ENCODE results near the gene FABP6.

FABP6 gene

DNA sequence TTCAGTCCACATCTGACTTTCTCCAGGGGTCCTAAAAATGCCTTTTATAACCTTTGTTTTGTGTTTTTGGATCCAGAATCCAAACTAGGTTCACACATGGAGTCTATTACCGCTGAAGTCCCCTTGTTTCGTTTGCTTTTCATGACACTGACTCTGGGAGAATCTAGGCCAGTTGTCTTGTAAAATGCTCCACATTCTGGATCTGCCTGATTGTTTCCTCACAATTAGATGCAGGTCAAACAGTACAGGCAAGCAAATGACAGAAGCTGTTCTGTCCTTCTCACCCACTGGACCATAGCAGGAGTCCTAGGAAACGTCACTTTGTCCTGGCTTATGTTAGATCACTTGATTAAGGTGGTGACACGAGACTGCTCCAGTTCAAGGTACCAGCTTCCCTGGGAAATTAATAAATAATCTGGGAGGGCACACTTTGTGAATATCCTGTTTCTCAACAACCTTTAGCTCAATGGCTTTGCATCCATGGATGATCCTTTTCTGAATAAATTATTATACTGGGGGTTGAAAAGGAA is 34.1 kb downstream of the FABP6 start:
- DNase-seq = no peak

- no peak for DNase-seq
Measured at GRCh38 chr5:160266044-160266443, 36.7 kb downstream of the FABP6 start.

DNA sequence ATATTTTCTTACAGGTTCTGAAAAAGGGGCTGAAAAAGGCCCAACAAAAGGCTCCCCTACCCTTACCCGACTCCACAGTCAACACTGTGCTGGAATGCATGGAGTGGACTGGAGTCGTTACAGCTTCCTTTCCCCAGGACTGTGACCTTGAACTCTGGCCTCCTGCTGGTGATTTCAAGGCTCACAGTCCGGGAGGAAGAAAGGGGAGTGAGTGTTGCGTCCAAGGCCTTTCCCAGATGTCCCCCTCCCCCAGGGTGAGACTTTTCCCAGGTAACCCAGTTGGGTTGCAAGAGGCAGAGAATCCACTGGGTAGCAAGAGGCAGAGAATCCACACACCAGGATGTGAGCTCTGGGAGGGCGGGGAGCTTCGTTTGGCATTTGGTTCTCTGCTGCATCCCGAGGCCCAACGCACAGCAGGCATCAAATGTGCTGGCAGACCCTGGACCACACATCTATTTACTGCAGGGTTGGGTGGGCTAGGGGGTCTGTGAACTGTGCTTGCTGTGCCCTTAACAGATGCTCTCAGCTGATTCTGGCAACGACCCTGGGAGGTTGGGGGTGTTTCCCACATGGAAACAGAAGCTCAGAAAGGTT is 37.5 kb downstream of the FABP6 start:
- no peak for DNase-seq

DNA sequence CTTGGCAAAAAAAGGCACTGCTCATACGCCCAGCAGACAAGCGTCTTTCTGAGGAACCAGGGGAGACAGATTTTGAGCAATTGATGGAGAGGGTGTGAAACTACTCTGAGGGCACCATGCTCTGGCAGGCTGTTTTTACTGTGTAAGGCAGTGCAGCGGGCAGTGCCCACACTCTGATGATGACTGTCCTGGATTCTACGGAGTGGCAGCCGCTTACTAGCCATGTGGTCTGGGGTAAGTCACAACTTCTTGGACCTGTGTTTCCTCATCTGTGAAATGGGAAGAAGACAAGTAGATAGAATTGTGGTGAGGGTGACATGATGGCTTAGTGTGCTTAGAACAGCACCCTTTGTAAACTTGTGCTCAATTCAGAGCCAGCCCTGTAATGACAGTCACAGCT is 38.8 kb downstream of the FABP6 start:
- no peak for DNase-seq

- peak; percentile 84 to 89 for DNase-seq
Measured at GRCh38 chr5:160269017-160269416, 39.7 kb downstream of the FABP6 start.

- DNase-seq = no peak
Measured at GRCh38 chr5:160270704-160271103, 41.4 kb downstream of the FABP6 start.

DNA sequence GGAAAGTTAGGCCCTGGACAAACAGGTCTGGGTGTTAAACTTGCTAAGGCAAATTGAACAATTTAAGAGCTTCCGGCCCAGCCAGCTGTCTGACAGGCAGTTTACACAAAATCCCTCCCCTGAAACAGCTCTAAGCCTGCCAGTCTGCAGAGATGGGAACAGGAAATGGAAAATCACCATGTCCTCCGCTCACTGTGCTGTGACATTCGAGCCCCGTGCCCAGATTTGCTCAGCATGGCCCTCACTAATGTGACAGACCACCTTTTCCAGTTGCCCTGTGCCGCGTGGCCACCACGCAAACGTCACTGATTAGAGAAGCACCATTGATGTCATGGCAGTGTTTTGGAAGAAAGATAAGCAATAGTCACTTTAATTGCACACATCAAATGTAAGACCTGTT is 42.1 kb downstream of the FABP6 start:
- no peak for DNase-seq

- DNase-seq = no peak
Measured at GRCh38 chr5:160271836-160272235, 42.5 kb downstream of the FABP6 start.

DNA sequence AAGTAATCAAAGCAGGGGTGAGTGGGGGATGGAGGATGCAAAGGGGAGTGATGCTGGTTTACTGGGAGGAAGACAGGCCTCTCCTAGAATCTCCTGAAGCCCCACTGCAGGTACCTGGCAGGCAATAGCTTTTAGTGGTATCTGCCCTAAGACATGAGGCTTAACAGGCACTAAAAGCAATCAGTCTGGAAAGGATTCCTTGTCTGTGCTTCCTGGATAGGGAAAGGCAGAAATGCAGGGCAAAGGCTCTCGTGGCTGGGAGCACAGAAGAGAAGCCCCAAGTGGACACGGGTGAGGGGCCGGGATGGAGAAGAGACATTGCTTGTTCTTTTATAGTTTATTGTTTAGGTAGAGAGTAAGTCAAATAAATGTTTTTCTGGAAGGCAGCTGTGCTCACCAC is 43.0 kb downstream of the FABP6 start:
- DNase-seq = no peak

DNA sequence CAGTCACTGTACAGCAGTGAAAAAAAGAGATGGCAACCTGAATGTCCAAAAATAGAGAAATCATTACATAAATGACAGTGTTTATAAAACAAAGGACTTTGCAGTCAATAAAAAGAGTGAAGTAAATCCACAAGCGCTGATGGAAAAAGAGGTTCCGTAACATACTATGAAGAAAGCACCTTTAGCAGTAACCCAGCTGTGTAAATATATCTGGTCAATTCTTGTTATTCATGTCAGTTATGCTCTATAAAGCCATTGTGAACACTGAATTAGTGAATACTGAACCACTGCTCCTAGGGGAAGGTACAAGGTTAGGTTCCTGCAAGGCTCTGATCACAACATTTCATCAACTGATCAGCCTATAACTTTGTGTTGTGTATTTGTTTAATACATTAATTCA is 43.6 kb downstream of the FABP6 start:
- no peak for DNase-seq

DNA sequence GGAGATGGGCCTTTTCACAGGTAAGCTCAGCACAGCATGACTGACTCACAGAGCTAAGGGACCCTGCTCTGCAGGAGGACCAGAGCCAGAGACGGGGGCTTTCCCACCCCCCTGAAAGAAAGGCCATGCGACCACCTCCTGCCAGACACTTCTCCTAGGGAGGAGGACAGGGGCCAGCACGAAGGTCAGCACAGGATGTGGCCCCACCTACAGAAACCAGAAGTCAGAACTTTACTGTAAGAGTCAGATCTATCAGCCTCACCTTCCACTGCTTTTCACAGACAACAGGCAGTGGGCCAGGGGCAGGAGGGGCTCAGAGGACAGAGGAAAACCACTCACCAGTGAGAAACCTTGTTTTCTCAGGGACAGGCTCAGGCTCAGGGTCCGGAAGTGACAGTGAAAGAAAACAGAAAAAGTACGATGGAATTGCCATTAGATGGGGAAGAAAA is 45.2 kb downstream of the FABP6 start:
- DNase-seq = no peak

DNA sequence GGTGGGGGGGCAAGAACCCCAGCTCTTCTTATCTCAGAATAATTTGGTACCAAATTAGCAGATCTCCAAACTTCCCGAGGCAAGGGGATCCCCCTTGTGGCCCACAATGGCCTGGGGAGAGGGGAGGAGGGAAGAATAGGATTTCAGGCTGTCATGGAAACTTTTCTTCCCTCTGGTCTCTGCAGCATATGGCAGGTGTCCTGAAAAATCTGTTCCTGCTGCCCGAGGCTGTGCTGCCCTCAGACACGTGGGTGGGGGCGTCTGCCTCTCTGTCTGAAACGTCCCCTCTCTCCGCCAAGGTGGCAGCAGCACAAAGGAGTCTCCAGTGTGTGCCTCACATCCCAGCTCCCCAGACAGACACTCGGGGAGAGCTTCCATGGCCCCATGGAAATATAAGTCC is 49.0 kb downstream of the FABP6 start:
- no peak for DNase-seq

DNA sequence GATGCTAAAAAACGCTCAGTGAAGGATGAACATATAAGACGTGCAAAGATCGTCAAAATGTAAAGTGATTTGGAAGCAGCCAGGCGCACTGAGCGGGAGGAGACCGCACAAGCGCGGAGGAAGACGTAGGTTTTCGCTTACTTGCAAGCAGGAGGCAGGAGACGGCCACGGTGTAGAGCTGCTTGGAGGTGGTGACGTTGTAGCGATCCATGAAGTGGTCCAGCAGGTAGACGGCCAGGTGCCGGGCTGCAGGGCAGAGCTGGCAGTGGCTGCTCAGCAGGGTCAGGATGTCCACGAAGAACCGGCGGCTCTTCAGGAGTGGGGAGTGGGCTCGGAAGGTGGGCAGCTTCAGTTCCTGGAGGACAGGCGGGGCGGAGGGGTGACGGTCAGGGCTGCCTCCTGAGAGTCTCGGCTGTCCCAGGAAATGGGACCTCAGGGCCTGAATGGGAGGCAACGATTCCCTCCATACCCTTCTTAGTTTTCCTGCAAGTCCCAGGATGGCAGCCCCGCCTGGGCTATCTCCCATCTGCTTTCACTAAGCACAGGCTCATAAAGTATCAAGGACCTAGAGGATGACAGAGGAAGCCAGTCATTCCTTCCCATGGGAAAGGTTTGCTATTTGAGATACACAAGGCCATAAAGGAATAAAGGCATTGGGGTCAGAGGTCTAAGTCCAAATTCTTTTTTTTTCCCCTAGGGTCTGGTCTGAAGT is 51.2 kb downstream of the FABP6 start:
- no peak for DNase-seq

GRCh38 chr5:160281275-160281674 is 52.0 kb downstream of the FABP6 start:
- DNase-seq = no peak

GRCh38 chr5:160284291-160284873 is 55.1 kb downstream of the FABP6 start:
- no peak for DNase-seq

DNA sequence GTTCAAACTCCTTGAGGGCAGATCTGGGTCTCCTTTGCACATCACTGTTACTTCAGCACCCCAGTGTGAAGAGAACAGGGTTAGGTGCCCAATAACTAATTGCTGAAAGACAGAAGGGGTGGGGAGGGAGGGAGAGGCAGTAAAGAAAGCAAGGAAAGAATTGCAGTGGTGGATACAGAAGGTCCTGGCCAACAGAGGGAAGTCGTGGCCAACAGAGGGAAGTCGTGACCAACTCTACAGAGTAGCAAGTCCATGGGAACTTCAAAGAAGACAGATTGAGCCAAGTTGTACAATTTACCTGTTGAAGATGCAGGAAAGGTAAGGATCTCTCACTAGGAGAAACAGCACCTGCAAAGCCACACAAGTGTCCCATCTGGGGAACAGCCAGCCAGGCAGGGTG is 56.0 kb downstream of the FABP6 start:
- no peak for DNase-seq

DNA sequence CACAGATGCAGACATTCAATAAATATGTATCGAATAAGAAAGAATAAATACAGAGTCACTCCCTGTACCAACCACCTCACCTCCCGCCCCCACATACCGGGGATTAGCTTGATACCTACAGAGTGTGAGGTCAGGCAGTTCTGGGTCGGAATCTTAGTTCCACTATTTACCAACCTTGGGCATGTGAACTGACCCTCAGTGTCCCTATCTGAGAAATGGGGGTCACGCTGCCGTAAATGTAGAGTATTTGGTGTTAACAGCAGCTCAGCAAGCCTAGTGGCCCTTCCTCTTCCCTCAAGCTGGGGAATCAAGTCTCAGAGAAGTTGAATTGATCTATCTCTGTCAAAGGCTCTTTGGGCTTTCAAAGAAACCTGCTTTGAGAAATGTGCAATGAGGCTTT is 57.6 kb downstream of the FABP6 start:
- DNase-seq = no peak

GRCh38 chr5:160287378-160288051 is 58.2 kb downstream of the FABP6 start:
- DNase-seq = no peak

Data from AML-193 (cell line).